IPS DF 19.7 (cell line): ENCODE results near the gene KLHL10.
"Not testable (repeated sequence)": the region's sequence is repeated elsewhere in the genome, so short reads cannot be mapped to it uniquely, and the experiment has no call there.

Experiments used
- DNase-seq: peaks from one replicate; pipeline ENCODE4 v3.0.0-alpha.2; 2013; ENCODE audit warnings: low read depth, low spot score

The KLHL10 gene

DNA sequence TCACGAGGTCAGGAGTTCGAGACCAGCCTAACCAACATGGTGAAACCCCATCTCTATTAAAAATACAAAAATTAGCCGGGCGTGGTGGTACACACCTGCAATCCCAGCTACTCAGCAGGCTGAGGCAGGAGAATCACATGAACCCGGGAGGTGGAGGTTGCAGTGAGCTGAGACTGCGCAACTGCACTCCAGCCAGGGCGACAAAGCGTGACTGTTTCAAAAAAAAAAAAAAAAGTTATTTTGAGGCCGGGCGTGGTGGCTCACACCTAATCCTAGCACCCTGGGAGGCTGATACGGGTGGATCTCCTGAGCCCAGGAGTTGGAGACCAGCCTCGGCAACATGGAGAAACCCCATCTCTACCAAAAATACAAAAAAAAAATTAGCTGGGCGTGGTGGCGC is 13.8 kb downstream of the KLHL10 start:
- DNase-seq: not testable (repeated sequence)

DNA sequence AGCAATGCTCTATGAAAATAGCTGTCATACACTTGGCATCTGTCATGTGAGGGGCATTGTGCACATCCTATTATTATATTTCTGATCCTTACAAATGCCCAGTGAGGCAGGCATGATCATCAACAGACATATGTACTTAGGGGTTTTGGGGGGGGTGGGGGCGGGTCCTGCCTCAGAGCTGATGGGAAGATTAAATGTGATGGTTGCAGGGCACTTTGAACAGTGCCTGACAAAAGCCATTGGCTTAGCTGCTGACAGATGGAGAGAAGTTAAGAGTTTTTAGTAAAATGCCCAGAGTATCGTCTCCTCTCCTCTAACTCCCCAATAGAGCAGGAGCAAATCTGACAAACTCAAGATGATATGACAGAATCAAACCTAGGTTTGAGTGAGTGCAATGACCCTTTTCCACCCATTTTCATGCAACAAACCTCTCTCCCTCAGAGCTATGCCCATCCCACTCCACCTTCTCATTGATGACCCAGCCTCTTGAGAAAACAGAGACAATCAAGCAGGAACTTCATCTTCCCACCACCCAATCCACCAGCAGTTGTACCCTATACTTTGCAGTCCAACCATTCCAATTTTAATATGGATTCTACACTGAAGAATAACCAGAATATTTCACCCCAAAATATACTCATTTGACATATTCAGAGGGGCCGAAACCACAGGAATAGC is 22.8 kb downstream of the KLHL10 start:
- DNase-seq: no peak

DNA sequence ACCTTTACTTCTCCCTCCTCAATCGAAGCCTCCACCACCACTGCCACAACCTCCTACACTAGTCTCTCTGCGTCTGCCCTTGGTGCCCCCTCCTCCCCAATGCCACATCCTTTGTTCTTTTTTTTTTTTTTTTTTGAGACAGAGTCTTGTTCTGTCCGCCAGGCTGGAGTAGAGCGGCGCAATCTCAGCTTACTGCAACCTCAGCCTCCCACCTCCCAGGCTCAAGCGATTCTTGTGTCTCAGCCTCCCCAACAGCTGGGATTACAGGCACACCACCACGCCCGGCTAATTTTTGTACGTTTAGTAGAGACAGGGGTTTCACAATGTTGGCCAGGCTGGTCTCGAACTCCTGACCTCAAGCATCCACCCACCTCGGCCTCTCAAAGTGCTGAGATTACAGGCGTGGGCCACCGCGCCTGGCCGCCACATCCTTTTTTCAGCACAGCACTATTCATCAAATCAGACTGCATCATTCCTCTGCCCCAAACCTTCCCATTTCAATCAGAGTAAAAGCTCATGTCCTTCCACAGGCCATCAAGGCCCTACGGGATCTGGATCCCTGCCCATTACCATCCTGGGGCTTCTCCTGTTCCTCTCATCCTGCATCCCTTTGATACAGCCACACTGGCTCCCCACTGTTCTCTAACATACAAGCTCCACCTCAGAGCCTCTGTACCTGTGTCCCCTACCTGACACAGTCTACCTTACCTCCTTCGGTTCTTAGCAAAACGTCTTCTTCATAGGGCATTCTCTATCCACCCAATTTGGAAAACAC is 25.6 kb downstream of the KLHL10 start:
- no peak for DNase-seq

DNA sequence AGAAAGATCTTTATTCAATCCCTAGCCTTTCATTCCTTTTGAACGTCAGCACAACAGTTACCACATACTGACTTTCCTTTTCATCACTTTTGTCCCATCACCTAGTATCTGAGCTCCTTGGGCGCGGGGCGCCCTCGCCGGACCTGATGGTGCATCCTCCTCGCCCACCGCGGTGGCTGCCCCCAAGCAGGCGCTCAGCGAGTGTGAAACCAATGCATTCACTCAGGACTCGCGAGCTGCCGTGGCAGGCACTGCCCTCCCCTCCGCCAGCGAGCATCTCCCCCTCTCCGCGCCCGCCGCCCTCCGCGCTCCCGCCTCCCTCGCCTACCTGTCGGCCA is 26.8 kb downstream of the KLHL10 start:
- DNase-seq: no peak

DNA sequence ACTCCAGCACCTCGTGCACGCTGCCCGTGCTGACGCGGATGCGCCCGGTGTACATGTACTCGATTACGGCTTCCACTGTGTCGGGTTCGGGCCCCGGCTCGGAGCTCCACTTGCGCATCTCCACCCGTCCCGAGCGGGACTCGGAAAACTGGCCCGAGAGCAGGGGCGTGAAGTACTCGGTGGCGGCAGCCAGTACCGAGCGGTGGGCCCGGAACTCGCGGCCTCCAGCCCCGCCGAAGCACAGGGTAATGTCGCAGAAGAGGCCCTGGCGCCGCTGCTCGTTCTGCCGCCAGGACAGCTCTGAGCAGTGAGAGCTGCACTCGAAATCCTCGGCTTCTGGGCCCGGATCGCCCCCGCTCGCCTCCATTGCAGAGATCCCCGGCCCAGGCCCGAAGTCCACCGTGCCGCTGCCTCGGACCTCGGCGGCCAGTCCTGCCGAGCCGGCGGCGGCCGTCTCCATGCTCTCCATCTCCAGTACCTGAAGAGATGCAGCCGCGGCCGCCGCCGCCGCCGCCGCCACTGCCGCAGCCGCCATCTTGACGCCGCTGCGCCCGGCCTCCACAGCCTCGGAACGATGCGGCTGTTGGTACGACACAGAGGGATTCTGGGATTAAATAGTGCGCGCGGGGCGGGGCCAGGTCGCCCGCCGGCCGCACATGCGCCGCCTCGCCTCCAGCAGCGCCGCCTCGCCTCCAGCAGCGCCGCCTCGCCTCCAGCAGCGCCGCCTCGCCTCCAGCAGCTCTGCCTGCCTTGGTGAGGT is 27.4 kb downstream of the KLHL10 start, which contains the start of gene KLHL11:
KLHL11 (minus strand) TSS at position 588 of the 760 bp plus-strand sequence; CDS start at position 535, 53 bp downstream.
- peak; percentile 42 for DNase-seq

DNA sequence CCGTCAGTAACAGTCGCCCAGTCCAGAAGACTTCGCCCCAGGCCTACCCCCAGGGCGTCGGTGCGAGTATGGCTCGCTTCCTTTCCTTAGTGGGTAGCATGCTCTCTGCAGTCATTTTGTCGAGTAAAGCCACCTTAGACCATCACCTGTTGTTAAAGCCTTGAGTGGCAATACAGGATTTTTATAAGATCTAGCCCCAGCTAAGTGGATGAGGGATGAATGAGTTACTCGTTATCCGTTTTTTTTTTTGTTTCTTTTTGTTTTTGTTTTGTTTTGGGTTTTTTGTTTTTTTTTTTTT is 27.9 kb downstream of the KLHL10 start:
- no peak for DNase-seq

DNA sequence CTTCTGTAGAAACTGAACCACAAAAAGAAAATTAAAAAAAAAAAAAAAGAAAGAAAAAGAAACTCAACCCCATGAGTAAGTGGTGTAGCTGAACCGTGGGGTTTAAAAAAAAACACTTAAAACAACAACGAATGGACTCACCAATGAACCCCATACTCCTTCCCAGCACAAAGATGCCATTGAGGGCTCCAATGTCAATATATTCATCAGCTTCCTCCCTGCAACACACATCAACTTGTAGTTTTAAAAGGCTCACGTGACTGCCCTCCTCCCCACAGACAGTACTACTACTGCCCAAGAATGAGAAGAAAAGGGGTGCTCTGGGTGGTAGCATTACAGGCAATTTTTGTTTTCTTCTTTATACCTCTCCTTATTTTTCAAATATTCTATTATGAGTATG is 30.9 kb downstream of the KLHL10 start:
- DNase-seq: no peak

DNA sequence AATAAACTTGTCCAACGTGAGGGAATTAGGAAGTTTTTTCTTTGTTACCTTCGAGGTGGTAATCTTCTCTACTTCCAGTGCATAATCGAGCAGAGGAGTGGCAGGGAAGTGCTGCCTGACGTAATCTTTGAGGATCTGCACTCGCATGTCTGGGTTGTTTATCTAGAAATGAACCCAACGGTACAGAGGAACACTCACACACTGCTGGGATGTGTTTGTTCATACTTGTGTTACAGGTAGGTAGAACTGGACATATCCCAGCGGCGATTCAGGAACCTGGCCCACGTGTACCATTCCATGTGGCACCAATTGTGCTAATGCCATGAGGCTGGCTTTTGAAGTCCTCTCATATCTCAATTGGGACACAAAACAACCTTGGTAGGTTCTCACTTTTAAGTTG is 31.8 kb downstream of the KLHL10 start:
- no peak for DNase-seq

DNA sequence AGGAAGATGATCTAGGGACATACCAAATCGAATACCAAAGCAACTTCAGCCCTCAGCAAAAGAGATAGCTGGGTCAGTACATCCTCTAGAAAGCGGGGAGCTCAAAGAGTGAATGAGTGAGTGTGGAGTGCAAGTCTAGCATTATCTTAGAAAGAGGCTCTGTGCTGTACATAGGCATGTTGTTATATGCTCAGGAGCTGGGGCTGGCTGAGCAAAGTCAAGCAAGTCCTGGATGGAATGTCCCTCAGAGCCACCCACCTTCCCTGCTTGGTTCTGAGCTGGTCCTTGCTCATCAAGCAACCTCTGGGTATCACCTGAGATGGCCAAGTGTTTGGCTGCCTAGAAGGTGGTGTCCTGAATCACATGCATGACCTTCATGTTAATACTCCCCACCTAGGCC is 32.5 kb downstream of the KLHL10 start:
- DNase-seq: no peak

DNA sequence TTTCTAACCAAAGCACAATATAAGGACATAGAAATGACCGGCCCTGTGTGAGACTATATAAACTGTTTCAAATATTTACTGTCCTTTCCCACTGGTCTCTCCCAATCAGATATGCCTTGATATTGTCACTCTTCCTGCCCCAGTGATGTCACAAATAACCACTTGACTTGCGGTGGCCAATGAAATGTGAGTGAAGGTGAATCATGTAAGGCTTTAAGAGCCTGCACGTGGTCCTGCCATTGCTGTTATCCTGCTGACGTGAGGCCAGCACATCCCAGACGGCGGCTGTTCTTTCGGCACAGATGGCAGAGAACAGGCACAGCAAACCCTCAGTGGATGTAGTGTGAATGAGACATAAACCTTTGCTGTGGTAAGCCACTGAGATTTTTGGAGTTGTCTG is 33.0 kb downstream of the KLHL10 start:
- DNase-seq: no peak

DNA sequence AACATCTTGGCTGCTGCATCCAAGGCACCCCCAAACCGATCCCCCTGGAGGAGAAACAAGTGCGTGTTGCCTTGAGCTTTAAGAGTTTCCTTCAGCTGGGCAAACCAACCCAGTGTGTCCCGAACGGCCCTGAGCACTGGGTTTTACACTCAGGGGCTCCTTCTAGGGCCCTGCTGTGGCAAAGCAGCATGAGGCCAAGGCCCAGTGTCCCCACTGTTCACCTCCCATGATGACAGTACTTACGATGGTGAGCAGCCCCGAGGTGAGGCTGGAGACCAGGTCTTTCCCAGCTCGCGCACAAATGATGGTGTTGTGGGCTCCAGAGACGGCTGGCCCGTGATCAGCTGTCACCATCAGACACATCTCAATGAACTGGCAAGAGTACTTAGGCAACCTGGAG is 34.2 kb downstream of the KLHL10 start:
- DNase-seq: no peak

DNA sequence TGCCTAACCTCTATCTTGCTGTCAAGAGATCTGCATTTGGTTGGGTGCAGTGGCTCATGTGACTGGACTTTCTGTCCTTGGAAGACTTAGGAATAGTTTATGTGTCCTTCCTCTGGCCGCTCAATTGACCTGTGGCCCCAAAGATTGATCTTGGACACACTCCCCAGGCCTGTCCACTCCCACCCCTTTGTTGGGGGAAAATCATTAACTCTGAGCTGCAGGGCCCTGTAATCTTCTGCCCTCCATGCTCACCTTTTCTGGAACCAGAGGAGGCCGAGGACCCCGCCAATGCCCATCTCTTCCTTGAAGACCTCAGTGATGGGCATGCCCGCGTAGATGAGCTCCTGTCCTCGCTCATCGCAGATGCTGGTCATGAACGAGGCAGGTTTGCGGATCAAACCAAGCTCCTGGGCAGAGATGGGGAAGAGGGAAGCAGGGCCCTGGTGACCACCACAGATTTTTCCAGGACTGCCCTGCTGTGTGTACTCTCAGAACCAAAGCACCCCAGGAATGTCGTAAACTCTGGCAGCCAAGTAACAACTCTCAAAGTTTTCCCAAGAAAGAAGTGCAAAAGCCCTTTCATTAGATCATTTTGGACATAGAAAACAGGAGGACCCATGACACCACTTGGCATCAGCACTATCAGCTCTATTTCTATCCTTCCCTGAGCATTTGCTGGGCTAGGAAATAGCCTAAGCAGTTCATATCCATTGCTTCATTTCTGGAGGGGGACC is 36.1 kb downstream of the KLHL10 start:
- no peak for DNase-seq

DNA sequence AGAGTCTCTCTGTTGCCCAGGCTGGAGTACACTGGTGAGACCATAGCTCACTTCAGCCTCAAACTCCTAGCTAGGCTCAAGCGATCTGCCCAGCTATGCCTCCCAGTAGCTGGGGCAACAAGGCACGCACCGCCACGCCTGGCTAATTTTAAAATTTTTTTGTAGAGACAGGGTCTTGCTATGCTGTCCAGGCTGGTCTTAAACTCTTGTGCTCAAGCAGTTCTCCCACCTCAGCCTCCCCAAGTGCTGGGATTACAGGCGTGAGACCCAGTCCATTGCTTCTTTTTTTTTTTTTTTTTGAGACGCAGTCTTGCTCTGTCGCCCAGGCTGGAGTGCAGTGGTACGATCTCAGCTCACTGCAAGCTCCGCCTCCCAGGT is 36.7 kb downstream of the KLHL10 start:
- not testable (repeated sequence) for DNase-seq

DNA sequence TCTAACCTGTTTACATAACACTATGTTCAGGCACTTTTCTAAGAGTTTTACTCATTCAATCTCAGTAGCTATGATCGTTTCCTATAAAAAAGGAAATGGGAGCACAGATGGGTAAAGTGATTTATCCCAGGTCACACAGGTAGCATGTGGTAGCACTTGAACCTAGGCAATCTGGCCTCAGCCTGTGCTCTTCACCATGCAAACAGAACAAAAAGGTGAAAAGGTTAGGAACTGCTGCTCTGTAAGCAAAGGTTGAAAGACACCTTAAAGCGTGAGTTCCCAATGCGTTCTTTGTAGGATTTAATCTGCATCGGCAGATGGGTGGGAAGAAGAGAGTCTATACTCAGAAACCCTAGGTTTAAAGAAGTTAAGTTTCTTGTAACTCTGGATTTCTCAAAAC is 42.5 kb downstream of the KLHL10 start:
- DNase-seq: no peak

DNA sequence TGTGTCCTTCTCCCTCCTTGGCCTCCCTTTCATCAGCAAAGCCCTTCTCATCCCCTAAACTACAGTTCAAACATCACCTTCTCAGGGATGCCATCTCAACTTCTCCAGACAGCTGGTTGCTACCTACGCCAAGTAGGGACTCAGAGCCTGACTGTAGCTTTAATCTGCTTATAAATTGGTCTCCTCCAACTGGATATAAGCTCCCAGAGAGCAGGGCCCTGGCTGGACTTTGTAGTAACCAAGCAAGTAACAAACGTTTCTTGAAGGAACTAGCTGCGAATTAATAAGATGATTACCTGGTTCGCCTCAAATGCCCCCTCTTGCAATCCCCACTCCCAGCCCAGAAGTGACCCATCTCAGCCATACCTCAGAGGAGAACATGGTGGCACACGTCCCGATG is 45.1 kb downstream of the KLHL10 start:
- no peak for DNase-seq

DNA sequence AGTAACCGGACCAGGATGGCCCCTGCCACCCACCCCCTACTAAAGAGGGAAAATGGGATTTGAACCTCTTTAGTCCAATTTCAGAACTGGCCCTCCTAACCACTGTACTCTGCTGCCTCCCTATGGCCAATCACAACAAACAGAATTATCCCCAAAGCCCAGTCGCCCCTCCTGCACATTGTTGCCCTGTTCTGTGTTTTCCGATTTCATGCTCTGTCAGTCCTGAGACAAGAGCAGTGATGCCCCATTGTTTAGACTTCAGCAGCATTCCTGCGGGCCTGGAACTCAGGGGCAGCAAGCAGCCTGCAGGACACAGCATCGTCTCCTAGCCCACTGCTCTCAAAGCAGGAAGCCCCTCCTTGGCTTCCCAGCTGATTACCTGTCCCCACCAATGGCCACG is 48.1 kb downstream of the KLHL10 start:
- no peak for DNase-seq

DNA sequence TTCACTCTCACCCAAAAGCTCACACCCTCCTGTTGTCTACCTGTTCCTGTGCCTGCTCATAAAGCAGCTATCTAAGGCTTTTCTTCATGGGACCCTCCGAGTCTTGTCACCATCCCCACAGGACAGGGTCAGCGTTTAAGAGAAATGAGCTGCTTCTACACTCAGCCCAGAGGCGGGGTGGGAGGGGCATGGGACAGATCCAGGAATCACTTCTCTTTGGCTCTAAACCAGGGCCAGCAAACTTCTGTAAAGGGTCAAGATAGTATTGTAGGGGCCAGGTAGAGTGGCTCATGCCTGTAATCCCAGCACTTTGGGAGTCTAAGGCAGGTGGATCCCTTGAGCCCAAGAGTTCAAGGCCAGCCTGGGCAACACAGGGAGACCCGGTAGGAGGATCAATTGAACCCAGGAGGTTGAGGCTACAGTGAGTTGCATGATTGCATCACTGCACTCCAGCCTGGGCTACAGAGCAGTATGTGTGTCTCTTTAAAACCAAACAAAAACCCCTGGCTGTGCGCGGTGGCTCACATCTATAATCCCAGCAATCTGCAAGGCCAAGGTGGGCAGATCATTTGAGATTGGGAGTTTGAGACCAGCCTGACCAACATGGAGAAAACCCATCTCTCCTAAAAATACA is 50.8 kb downstream of the KLHL10 start:
- DNase-seq: no peak

DNA sequence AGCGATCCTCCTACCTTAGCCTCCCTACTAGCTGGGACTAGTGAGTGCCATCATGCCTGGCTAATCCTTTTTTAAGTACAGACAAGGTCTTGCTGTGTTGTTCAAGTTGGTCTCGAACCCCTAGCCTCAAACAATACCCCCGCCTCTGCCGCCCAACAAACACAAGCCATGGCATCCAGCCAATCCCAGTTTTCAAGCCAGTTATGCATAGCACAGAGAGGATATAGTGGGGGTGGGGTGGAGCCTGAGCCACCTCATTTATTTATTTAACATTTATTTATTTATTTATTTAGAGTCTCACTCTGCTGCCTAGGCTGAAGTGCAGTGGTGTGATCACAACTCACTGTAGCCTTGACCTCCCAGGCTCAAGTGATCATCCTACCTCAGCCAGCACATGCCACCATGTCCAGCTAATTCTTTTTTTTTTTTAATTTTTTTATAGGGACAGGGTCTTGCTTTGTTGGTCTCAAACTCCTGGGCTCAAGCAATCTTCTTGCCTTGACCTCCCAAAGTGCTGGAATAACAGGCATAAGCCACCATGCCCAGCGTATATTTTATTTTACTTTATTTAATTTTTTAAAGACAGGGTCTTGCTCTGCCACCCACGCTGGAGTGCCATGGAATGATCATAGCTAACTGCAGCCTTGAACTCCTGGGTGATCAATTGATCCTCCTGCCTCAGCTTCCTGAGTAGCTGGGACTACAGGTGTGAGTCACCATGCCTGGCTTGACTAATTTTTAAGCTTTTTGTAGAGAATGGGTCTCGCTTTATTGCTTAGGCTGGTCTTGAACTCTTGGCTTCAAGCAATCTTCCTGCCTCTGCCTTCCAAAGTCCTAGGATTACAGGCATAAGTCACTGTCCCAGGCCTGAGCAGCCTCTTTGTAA is 53.8 kb downstream of the KLHL10 start:
- DNase-seq: no peak

DNA sequence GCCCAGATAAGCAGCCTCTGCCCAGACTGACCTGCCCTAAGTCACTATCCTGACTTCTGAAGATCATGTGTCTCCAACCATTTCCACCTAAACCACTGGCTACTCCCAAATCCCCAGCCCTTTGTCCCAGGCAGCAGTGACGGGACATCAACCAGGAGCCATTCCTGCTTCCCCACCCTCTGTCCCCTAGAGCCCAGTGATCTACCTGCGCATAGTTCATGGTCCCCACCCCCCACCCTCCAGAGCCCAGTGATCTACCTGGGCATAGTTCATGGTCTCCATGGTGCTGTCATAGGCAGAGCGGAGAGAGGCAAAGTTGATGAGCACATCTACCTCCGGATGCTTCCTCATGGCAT is 54.4 kb downstream of the KLHL10 start:
- DNase-seq: no peak

DNA sequence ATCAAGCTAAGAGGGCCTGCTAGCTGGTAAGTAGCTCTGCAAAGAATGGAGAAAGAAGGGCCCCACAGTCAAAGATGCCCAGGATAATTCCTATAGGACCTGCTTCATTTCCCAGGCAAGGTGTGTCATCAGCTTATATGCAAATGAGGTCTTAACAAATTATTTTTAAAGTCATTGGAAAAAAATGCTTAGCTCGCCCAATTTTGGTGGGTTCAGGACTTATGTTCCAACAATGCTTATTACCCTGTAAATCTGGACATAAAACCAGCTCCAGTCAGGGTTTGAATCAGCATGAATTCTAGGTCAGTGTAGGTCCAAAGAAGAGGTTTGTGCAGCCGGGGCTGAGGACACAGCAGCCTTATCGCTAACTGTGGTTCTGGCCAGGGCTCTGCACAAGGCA is 55.8 kb downstream of the KLHL10 start:
- no peak for DNase-seq

DNA sequence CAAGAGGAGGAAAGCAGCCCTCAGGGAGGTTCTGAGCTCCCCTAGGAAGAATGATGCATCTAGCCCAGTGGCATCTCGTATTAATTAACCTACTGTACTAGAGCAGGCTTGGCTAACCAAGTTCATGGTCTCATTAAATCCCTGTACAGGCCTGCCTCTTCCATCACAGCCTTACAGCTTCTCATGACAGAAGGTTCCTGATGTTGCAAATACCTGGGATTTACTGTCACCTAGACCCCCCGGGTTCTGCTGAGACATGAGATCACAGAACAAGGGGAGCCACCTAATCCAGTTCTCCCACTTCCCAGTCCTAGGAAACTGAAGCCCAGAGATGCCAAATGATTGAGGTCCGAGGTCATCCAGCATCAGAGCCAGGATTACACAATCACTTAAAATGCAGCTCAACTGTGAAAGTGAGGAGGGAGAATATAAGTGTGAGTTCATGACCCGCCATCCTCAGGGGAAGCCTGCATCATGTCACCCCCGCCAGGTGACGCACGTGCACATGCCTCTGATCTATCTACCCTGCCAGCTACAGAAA is 57.2 kb downstream of the KLHL10 start:
- DNase-seq: no peak
